ENCODE results near the gene CST8.

CST8 gene

GRCh38 chr20:23476015-23476754 is 14.7 kb upstream of the CST8 start:
- DNase-seq (ENCODE audit: low read depth): no peak
- H3K4me3 ChIP-seq (ENCODE audit: low read depth, low read length): no peak overlapping the region
- no peak for TF ChIP-seq CTCF (conservative IDR thresholded peaks at IDR 0.05; ENCODE audit: low read depth, low read length)

- no peak overlapping the region for H3K4me3 ChIP-seq (ENCODE audit: low read depth, low read length)
- DNase-seq (ENCODE audit: low read depth): no peak
- TF ChIP-seq CTCF (conservative IDR thresholded peaks at IDR 0.05; ENCODE audit: low read depth, low read length): no peak
These were observed 13.7 kb upstream of the CST8 start for GRCh38 chr20:23477223-23477622.

- no peak for TF ChIP-seq CTCF (conservative IDR thresholded peaks at IDR 0.05; ENCODE audit: low read depth, low read length)
- no peak for DNase-seq (ENCODE audit: low read depth)
- no peak overlapping the region for H3K4me3 ChIP-seq (ENCODE audit: low read depth, low read length)
These were observed 11.9 kb upstream of the CST8 start for GRCh38 chr20:23479043-23479442.

- DNase-seq (ENCODE audit: low read depth): no peak
- no peak for TF ChIP-seq CTCF (conservative IDR thresholded peaks at IDR 0.05; ENCODE audit: low read depth, low read length)
These were observed 8.8 kb upstream of the CST8 start for GRCh38 chr20:23482138-23482537.

GRCh38 chr20:23484081-23484480 is 6.8 kb upstream of the CST8 start:
- no peak overlapping the region for H3K4me3 ChIP-seq (ENCODE audit: low read depth, low read length)
- no peak for TF ChIP-seq CTCF (conservative IDR thresholded peaks at IDR 0.05; ENCODE audit: low read depth, low read length)
- no peak for DNase-seq (ENCODE audit: low read depth)

More at GRCh38 chr20:23482138-23482537, 8.8 kb upstream of the CST8 start:
- H3K4me3 ChIP-seq (ENCODE audit: low read depth, low read length): no peak overlapping the region

- no peak for DNase-seq (ENCODE audit: low read depth)
- H3K4me3 ChIP-seq (ENCODE audit: low read depth, low read length): no peak overlapping the region
- TF ChIP-seq CTCF (conservative IDR thresholded peaks at IDR 0.05; ENCODE audit: low read depth, low read length): no peak
These were observed 2.4 kb upstream of the CST8 start for GRCh38 chr20:23488470-23488869.

- no peak overlapping the region for H3K4me3 ChIP-seq (ENCODE audit: low read depth, low read length)
- no peak for TF ChIP-seq CTCF (conservative IDR thresholded peaks at IDR 0.05; ENCODE audit: low read depth, low read length)
- no peak for DNase-seq (ENCODE audit: low read depth)
These were observed 1.9 kb upstream of the CST8 start for GRCh38 chr20:23488996-23489395.
